ENCODE measurements around the gene EXD1. TPM values are rescaled to one million over a fixed set of nuclear protein-coding genes. Genes with fewer than 3 reads are reported as not detected.

EXD1 gene
- total RNA-seq, 1 experiment from 2014 or later: 0.26 TPM

- TF ChIP-seq, protein P1, sequence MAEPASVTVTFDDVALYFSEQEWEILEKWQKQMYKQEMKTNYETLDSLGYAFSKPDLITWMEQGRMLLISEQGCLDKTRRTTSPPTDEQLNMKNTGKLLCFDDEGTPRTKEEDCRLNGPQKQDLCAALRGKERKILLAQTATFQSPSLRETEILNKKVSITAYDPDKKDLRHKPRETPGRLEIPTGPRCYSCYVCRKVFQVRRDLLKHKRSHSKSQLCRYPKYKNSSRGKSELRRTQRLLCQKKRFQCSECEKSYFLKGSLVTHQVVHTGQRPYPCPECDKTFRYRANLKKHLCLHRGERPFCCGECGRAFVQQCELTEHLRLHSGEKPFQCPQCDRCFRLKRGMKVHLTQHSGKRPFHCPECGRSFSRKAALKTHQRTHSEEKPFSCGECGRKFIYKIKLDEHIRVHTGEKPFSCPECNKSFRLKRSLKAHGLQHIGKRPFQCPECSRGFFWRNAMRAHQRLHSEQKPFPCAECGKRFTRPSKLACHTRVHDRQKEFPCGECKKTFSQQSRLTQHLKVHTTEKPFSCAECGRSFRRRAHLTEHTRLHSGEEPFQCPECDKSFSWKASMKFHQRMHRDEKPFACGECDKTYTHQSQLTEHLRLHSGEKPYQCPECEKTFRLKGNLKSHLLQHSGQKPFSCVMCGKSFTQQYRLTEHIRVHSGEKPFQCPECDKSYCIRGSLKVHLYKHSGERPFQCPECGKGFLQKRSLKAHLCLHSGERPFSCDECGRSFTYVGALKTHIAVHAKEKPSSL (CRISPR knock-in tag; conservative IDR thresholded peaks at IDR 0.05): no peak
- no peak for TF ChIP-seq GTF2I (CRISPR knock-in tag; conservative IDR thresholded peaks at IDR 0.05)
- TF ChIP-seq ZNF671 (CRISPR knock-in tag; IDR thresholded peaks at IDR 0.05): no peak
- no peak for TF ChIP-seq ZBTB43 (CRISPR knock-in tag; IDR thresholded peaks at IDR 0.05)
These were observed 68.8 kb downstream of the EXD1 start (continued) for GRCh38 chr15:41161736-41162135.

DNA sequence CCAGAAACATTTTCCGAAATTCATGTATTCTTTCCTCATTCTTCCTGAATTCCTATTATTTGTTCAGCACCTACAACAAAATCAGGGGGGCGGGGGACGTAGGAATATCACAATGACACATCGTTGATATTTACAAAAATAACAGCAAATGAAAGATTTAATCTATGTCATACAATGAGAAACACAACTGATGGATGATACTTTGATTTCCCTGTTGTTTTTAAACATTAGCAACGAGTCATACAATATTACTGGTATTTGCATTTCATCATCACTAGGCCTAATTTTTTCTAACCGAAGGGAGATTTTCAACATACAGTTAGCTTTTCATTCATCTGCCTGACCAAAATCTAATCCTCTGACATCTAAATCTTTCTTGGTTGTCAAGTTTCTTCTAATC lies 69.2 kb downstream of the EXD1 start:
- no peak overlapping the region for H3K4me3 Mint-ChIP-seq
- H3K9me3 Mint-ChIP-seq: no peaks in the 10 kb centered on the region
- DNase-seq (ENCODE audit: low spot score) (no peak), ATAC-seq (no peak)
- no peaks in the 10 kb centered on the region for H3K36me3 Mint-ChIP-seq
- H3K27ac Mint-ChIP-seq: no peak overlapping the region
- ChIA-PET CTCF (no interaction called here), POLR2A (no interaction called here)
- no peak for TF ChIP-seq ZNF317 (CRISPR knock-in tag; IDR thresholded peaks at IDR 0.05; ENCODE audit: borderline replicate concordance, low read depth)
- TF ChIP-seq, protein P2, sequence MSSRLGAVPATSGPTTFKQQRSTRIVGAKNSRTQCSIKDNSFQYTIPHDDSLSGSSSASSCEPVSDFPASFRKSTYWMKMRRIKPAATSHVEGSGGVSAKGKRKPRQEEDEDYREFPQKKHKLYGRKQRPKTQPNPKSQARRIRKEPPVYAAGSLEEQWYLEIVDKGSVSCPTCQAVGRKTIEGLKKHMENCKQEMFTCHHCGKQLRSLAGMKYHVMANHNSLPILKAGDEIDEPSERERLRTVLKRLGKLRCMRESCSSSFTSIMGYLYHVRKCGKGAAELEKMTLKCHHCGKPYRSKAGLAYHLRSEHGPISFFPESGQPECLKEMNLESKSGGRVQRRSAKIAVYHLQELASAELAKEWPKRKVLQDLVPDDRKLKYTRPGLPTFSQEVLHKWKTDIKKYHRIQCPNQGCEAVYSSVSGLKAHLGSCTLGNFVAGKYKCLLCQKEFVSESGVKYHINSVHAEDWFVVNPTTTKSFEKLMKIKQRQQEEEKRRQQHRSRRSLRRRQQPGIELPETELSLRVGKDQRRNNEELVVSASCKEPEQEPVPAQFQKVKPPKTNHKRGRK (CRISPR knock-in tag; IDR thresholded peaks at IDR 0.05; ENCODE audit: borderline replicate concordance): no peak
- no peak for TF ChIP-seq KAT7 (CRISPR knock-in tag; IDR thresholded peaks at IDR 0.05; ENCODE audit: borderline replicate concordance)
- TF ChIP-seq, protein P3, sequence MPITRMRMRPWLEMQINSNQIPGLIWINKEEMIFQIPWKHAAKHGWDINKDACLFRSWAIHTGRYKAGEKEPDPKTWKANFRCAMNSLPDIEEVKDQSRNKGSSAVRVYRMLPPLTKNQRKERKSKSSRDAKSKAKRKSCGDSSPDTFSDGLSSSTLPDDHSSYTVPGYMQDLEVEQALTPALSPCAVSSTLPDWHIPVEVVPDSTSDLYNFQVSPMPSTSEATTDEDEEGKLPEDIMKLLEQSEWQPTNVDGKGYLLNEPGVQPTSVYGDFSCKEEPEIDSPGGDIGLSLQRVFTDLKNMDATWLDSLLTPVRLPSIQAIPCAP (CRISPR knock-in tag; IDR thresholded peaks at IDR 0.05): no peak
- TF ChIP-seq, protein P4, sequence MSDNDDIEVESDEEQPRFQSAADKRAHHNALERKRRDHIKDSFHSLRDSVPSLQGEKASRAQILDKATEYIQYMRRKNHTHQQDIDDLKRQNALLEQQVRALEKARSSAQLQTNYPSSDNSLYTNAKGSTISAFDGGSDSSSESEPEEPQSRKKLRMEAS (CRISPR knock-in tag; IDR thresholded peaks at IDR 0.05): no peak
- no peak for TF ChIP-seq ZNF263 (CRISPR knock-in tag; IDR thresholded peaks at IDR 0.05; ENCODE audit: low read depth)
- no peak for TF ChIP-seq TEAD1 (CRISPR knock-in tag; IDR thresholded peaks at IDR 0.05)
- TF ChIP-seq, protein P5, sequence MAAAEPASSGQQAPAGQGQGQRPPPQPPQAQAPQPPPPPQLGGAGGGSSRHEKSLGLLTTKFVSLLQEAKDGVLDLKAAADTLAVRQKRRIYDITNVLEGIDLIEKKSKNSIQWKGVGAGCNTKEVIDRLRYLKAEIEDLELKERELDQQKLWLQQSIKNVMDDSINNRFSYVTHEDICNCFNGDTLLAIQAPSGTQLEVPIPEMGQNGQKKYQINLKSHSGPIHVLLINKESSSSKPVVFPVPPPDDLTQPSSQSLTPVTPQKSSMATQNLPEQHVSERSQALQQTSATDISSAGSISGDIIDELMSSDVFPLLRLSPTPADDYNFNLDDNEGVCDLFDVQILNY (CRISPR knock-in tag; IDR thresholded peaks at IDR 0.05): no peak
- no peak for TF ChIP-seq FOXJ3 (CRISPR knock-in tag; IDR thresholded peaks at IDR 0.05; ENCODE audit: borderline replicate concordance)
- no peak for TF ChIP-seq RELA (CRISPR knock-in tag; IDR thresholded peaks at IDR 0.05; ENCODE audit: borderline replicate concordance)
- TF ChIP-seq FOXP4 (CRISPR knock-in tag; IDR thresholded peaks at IDR 0.05): no peak
- TF ChIP-seq, protein P6, sequence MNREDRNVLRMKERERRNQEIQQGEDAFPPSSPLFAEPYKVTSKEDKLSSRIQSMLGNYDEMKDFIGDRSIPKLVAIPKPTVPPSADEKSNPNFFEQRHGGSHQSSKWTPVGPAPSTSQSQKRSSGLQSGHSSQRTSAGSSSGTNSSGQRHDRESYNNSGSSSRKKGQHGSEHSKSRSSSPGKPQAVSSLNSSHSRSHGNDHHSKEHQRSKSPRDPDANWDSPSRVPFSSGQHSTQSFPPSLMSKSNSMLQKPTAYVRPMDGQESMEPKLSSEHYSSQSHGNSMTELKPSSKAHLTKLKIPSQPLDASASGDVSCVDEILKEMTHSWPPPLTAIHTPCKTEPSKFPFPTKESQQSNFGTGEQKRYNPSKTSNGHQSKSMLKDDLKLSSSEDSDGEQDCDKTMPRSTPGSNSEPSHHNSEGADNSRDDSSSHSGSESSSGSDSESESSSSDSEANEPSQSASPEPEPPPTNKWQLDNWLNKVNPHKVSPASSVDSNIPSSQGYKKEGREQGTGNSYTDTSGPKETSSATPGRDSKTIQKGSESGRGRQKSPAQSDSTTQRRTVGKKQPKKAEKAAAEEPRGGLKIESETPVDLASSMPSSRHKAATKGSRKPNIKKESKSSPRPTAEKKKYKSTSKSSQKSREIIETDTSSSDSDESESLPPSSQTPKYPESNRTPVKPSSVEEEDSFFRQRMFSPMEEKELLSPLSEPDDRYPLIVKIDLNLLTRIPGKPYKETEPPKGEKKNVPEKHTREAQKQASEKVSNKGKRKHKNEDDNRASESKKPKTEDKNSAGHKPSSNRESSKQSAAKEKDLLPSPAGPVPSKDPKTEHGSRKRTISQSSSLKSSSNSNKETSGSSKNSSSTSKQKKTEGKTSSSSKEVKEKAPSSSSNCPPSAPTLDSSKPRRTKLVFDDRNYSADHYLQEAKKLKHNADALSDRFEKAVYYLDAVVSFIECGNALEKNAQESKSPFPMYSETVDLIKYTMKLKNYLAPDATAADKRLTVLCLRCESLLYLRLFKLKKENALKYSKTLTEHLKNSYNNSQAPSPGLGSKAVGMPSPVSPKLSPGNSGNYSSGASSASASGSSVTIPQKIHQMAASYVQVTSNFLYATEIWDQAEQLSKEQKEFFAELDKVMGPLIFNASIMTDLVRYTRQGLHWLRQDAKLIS (CRISPR knock-in tag; IDR thresholded peaks at IDR 0.05; ENCODE audit: borderline replicate concordance): no peak
- TF ChIP-seq ELF4 (CRISPR knock-in tag; IDR thresholded peaks at IDR 0.05; ENCODE audit: low read depth): no peak
- no peak for TF ChIP-seq SMAD3 (CRISPR knock-in tag; IDR thresholded peaks at IDR 0.05; ENCODE audit: borderline replicate concordance)
- H3K27me3 Mint-ChIP-seq (ENCODE audit: low read depth): no peaks in the 10 kb centered on the region
- H3K4me1 Mint-ChIP-seq: no peaks in the 10 kb centered on the region
